Measurements from ENCODE around the gene ACOT8.

DNA sequence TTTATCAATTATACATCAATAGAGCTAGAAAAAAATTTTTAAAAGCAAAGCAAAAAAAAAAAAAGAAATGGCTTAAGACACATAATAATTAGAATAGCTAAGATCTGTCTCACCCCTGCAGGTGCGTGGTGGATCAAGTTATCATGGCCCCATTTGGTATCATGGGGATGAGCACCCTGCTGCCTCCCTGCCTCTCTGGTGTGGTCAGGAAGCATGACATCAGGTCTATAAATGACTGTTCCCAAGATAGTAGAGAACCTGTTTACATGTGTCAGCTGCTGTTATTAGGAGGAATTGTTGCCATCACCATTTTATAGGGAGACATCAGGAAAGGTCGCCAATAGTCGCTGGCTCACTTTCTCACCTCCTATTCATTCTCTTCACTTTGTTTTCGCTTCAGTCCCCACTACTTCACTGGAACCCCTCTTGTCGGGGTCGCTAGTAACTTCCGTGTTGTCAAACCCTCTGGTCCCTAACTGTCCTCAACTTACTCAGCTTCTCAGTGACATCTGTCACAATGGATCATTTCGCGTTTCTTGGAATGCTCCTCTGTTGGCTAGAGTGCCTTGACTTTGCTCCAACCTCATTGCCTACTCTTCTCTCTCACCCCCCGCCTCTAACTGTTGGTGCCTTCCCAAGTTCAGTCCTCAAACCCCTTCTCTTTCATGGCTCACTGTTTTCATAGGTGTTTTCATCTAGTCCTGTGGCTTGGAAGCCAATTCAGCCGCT lies 60.7 kb downstream of the ACOT8 start:
- no peak for TF ChIP-seq CTCF (IDR thresholded peaks at IDR 0.05)
- TF ChIP-seq EP300 (IDR thresholded peaks at IDR 0.05; ENCODE audit: low read depth) = no peak
